HG03045 (cell line): Measurements from ENCODE around the gene CELSR1.

ENCODE experiments used
- ATAC-seq: cut with Tn5 transposase; IDR thresholded peaks from one replicate; pipeline ENCODE4 v1.9.1; 2021; ENCODE audit warnings: mild to moderate bottlenecking, moderate library complexity; ENCODE audit not compliant: unreplicated experiment

Gene CELSR1

DNA sequence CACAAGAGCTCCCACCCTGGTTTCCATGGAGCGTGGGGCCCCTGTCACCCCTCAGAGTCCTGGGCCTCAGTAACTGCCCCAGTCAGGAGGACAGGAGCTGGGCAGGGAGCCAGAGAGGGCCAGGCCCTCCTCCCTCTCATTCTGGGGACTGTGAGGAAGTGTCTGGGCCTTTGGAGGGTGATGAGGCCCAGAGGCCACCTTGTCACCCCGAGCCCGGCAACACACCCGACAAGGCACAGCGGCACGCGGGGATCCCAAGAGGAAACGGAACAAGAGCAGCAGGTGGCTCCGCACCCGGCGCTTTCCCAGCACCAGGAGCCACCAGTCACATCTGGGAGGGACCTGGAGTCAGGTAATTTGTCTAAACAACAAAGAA lies 72.1 kb downstream of the CELSR1 start:
- ATAC-seq, result no peak

- no peak for ATAC-seq
Observed at GRCh38 chr22:46464701-46465344, 72.6 kb downstream of the CELSR1 start.

DNA sequence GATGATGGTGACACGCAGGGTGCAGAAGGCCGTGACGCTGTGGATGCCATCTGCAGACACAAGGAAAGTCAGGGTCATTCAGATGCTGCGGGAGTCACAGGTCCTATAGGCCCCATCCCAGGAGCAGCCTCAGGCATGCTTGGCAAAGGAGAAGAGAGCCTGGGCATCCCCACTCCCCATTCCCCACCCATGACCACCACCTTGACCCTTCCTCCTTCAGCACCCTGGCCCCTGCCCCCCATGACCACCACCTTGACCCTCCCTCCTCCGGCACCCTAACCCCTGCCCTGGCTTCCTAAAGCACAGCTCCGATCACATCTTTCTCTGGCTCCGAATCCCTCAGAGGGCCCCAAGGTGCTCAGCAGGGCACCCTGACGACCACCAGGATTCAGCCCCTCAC lies 73.1 kb downstream of the CELSR1 start:
- no peak for ATAC-seq

- ATAC-seq, result no peak
Observed at GRCh38 chr22:46463435-46464227, 73.8 kb downstream of the CELSR1 start.

GRCh38 chr22:46462726-46463371 lies 74.6 kb downstream of the CELSR1 start:
- ATAC-seq, result no peak

GRCh38 chr22:46461566-46462180 lies 75.7 kb downstream of the CELSR1 start:
- ATAC-seq, result no peak

- ATAC-seq, result no peak
Observed at GRCh38 chr22:46460857-46461256, 76.6 kb downstream of the CELSR1 start.

DNA sequence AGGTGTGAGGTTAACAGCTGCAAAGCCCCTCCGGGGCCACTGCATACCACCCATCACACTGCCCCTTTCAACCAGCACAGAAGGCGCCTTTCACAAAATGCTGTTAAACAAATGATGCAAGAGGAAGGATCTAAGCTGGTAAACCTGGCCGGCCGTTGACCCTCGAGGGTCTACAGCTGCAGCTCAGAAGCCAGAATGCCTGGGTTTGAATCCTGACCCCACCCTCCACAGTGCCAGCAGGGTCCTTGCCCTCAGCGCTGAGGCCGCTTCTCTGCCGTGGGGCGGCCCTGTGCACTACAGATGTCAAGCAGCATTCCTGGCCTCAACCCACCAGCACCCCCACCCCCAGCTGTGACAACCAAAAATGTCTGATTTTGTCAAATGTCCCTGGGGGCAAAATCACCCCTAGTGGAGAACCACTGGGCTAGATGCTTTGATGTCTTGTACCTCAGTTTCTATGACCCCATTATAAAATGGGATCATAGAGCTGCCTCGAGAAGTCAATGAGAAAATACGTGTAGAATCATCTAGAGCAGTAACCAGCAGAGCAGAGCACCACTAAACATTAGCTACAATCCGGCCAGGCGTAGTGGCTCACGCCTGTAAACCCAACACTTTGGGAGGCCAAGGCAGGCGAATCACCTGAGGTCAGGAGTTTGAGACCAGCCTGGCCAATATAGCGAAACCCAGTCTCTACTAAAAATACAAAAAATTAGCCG lies 77.9 kb downstream of the CELSR1 start:
- no peak for ATAC-seq

- ATAC-seq, result no peak
Observed at GRCh38 chr22:46458525-46458924, 78.9 kb downstream of the CELSR1 start.

DNA sequence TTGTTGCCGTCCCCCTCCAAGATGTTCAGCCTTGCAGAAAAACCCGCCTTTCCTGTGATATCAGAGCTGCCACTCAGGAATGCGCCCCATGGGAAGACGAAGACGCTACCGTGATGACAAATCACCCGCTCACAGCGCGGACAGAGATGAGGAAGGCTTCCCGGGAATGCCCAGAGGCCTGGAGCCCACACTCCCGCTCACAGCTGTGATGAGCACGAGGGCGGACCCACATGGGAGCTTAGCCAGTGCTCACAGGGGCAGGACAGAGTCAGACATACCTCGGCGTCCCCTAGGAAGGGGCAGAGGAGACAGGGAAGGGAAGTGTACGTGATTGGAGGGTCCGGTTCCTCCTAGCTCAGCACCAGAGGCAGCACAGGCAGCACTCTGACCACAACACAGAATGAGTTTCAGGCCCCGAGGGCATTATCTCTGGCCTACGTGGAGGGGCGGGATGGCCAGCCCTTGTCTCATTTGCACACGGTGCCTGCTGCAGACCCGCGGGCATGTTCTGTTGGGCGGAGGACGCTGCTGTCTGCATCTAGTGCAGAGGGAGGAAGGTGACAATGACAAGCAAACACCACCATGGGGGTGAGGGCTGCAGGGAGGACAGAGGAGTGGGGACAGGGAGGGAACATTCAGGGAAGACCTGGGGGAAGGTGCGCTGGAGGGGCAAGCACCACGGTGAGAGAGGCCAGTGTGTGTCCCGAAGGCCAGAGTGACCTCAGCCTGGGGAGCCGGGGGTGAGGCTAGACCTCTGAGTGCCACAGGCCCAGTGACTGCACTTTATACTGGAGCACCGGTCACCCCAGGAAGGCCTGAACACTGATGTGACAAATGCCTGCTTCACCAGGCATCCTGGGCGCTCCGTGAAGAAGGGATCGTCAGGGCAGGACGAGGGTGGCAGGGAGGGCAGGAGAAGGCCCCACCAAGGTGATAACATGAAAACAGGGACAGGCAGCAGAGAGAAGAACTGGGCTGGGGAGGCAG lies 79.6 kb downstream of the CELSR1 start:
- ATAC-seq, result no peak

DNA sequence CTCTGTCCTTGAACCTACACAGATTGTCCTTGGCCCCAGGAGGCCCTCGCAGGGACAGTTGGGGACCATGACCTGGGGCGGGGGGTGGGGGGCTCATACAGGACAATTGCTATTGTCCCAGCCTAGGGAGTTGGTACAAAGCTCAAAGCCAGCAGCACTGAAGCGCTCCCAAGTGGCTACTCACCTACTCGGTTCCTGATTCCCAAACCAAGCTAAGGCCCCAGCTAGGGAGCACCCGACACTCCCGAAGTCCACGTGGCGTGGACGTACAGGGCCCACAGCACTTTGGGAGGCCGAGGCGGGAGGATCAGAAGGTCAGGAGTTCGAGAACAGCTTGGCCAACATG lies 80.6 kb downstream of the CELSR1 start:
- ATAC-seq, result no peak

- no peak for ATAC-seq
Observed at GRCh38 chr22:46455446-46455845, 82.0 kb downstream of the CELSR1 start.

- ATAC-seq, result no peak
Observed at GRCh38 chr22:46454504-46455269, 82.7 kb downstream of the CELSR1 start.

DNA sequence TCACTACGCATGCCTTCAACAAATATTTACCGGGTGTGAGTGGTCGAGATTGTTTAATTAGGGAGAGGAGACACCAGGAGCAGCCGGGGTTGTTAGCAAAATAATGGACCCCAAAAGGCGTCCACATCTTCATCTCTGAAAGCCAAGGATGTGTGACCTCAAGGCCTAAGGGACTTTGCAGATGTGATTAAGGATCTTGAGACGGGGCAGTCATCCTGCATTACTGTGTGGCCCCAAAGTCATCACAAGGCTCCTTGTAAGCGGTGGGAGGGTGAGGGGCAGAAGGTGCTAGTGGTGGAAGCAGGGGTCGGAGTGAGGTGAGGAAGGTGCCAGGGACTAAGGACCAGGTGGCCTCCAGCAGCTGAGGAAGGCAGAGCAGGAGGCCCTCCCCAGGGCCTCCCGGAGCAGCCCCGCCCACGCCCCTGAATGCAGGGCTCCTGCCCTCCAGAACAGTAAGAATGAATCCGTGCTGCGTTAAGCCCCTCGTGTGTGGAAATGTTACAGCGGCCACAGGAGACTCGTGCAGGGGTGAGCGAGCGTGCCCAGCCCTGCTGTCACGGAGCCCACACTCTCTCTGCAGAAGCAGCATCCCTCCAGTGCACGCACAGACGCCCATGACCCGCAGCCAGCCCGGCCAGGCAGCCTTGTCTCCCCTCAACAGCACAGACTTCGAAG lies 83.5 kb downstream of the CELSR1 start:
- no peak for ATAC-seq

- no peak for ATAC-seq
Observed at GRCh38 chr22:46453006-46453828, 84.2 kb downstream of the CELSR1 start.

DNA sequence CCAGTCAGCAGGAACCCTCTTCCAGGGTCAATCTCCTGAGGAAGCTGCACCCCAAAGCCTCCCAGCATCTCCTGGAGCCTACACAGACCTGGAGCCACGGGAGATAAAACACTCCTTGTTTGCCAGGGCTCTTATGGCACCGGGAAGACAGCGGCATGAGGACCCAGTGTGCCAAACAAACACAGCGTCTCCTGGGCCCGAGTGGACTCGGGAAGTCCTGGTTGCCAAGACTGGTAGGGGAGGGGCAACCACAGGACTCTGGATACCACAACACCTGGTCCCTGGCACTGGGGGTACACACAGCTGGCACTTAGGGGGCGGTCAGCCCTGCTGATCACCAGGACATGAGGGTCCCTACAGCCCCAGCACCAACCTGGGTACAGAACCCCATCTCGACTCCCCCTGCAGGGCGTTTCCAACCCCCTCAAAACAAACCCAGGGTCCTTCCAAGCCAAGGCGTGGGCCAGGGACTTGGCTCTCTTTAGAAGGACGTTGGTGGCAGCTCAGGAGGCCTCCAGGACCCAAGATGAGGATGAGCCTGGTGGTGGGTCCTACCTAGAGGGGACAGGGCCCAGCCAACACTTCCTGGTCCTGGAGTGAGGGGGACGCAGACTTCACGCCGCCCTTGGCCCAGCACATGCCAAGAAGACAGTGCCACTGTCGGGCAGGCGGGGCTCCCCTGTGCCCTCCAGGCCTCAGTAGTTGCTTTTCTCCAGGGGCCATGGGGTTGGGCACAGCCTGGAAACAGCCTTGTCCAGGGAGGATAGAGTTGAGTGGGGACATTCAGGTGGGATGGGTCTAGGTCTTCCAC lies 85.0 kb downstream of the CELSR1 start:
- no peak for ATAC-seq

DNA sequence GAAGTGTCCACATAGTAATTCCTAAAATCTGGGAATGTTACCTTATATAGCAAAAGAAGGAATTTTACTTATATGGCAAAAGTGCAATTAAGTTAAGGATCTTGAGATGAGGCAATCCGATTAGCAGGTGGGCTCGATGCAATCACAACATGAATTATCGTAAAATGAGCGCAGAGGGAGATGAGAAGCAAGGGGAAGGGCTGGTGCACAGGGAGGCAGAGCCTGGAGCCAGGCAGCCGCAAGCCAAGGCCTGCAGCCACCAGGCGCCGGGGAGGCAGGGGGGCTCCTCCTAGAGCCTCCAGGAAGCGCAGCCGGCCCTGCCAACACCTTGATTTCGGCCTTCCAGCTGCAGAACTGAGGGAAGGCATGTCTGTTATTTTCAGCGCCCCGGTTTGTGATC lies 85.7 kb downstream of the CELSR1 start:
- no peak for ATAC-seq
